HPDE6-E6E7 (cell line): Measurements from ENCODE around the gene FIGNL2.

Experiments used
- DNase-seq: peaks from one replicate; pipeline ENCODE4 v3.0.0; 2011; ENCODE audit warnings: missing footprints; ENCODE audit errors: extremely low spot score

The FIGNL2 gene

GRCh38 chr12:51874000-51874399 is 25.5 kb upstream of the FIGNL2 start:
- no peak for DNase-seq

GRCh38 chr12:51873251-51873994 is 24.9 kb upstream of the FIGNL2 start:
- DNase-seq, result no peak

DNA sequence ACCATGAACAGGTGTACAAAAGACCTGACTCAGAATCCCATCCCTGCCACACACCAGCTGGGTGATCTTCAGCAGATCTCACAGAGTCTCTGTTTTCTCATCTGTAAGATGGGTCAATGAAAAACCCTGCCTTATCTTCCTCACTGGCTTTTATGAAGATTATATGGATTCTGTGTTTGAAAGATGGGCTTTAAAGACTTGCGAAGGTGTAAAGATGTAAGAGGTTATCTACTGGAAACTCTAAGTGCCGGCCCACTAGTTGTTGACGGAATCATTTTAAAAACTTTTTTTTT is 24.1 kb upstream of the FIGNL2 start:
- DNase-seq, result no peak

- no peak for DNase-seq
These were observed 23.6 kb upstream of the FIGNL2 start for GRCh38 chr12:51871918-51872688.

DNA sequence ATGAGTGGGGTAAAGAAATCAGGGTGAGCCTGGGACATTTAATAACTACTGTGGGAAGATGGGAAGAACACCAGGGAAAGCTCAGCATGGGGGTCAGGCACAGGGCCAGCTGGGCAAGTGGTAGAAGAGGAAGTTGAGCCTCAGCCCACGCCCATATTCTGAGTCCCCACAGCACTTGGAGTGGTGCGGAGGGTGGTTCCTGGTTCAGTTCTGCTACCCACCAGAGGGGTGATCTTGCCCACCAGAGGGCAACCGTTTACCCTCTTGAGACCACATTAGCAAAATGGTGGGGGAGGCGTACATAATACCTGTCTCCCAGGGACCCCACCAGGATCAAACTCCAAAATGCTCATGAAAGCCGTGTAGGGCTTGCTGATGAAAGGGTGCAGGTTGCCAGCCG is 22.6 kb upstream of the FIGNL2 start:
- DNase-seq, result no peak

GRCh38 chr12:51870504-51870903 is 22.0 kb upstream of the FIGNL2 start:
- no peak for DNase-seq

- no peak for DNase-seq
These were observed 21.4 kb upstream of the FIGNL2 start for GRCh38 chr12:51869931-51870330.

- no peak for DNase-seq
These were observed 21.0 kb upstream of the FIGNL2 start for GRCh38 chr12:51869496-51869865.

DNA sequence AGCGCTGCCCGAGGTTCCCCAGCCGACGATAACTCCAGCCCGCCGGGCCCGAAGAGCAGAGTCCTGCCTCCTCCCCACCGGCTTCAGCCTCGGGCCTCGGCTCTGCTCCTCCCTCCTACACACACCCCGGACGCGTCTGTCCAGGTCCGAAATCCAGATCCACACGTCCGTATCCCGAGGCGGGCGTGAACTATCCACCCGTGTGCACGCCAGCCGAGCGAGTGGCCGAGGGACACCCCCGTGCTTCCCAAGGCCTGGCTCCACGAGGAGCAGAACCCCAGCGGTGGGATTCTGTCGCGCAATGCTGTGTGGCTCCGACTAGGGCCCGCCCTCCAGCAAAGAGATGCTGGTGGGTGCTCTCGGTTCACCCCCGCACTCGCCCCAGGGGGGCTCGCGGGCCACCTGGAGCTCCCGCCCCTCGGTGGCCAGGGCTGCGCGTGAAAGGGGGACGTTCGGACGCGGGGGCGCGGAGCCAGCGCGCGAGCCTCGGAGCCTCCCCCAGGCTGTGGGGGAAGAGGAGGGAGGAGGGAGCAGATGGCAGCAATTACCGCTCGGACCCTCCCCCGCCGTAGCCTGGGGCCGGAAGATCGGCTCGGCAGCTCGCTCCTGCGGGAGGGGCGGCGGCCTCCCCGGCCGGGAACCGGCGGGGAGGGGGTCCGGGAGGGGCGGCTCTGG is 20.4 kb upstream of the FIGNL2 start:
- DNase-seq, result no peak

DNA sequence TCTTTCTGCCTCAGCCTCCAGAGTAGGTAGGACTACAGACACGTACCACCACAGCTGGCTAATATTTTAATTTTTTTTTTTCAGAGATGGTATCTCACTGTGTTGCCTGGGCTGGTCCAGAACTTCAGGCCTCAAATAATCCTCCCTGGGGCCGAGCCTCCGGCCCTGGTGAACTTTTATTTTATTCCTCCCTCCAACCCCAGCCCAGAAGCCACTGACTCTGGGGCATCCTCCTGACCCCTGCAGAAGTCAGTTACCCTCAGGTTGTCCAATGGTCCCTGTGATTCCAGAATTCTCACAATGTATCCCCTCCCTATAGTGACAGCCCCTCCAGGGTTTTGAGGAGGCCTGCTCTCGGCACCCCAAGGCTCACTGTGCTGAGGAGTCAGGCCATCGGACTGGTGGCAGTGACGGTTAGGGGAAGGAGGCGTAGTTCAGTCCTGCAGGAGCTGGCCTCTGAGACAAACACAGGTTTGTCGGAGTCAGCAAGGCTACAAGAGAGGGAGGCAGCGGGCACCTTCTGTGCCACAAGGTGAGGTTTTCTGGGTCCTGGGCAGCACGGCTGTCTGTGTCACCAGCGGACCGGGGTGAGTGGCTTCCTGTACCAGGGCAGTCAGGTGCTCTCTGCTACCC is 19.4 kb upstream of the FIGNL2 start:
- DNase-seq, result no peak

DNA sequence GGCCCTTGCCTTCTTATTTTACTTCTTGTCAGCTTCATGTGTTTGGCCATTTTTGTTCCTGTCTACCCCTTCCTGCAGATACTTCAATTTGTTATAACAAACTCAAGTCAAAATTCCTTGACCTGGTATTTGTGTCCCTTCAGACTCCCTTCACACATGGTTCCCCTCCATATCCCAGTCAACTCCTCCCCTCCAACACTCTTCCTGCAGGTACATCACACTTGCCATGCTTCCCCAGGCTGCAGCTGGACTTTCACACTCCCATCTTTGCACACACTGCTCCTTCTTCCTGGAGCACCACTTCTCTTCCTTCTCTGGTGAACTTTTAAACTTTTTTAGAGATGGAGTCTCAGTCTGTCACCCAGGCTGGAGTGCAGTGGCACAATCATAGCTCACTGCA is 18.9 kb upstream of the FIGNL2 start:
- no peak for DNase-seq

GRCh38 chr12:51866762-51867161 is 18.2 kb upstream of the FIGNL2 start:
- DNase-seq, result no peak

DNA sequence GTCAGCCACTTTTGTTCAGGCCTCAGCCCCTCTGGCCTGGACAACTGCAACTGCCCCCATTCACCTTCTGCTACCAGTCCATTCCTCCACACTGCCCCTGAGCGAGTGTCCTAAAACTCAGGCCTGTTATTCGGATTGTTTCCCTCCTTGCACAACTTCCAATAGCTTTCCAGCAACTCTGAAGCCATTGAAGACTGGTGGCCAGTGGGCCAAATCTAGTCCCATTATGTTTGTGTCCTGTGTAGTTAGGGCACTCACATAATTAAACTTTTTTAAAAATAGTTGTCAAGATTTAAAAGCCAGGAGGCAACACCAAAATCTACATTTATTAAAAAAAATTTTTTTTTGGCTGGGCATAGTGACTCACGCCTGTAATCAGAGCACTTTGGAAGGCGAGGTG is 17.8 kb upstream of the FIGNL2 start:
- DNase-seq, result no peak

DNA sequence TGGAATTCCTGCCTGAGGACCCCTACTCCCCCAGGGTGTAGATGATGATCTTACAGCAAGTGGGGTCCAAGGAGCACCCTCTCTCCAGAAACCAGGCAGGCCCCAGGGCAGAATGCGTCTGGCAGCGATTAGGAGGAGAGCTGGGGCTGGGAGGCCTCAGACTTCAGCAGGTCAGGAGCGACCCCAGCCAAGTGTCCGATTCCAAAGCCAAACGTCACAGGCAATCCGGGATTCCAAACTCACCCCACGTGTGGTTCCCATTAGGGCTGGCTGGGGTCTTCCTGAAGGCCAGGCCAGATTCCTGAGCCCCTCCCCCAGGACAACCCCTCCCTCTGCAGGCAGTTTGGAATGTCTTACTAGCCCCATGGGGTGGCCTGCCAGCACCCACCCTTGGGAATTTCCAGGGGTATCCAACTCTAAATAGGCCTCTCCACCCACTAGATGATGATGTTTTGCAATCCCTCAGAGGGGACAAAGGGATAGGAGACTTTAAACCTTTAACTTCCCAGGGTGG is 17.3 kb upstream of the FIGNL2 start:
- no peak for DNase-seq

DNA sequence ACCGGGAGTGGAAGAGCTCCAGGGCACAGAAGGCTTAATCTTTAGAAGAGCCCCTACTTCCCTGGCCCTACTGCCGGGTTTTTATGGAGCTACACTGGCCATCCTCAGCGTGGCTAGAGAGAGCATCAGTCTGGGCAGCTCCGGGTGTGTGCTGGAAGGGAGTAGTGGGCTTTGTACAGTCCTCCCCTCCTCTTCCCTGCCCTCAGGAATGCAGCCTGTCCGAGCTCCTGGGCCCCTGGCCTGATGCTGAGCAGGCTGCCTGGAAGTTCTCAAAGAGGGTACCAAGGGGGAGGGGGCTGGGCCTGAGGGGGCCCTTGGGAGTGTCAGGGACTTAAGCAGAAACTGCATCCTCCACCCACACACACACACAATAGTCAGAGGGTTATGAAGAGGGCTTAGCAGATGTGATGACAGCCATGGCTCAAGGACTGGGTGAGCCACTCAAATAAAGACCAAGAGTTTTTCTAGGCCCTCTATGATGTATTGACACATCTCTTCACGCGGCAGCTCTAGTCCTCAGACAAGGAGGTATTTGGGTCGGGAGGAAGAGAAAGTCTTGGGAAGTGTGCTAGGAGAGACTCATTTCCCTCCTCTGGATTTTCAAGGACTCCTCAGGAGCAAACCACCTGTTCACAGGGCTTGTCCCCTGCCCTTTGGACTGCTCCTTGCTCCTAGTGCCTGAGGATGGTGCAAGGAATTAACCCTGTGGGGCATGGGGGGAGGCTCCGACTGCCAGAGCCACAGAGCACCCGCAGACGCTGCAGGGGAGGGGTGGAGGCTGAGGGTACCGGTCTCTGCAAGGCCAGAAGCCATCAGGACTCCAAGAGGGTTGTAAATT is 16.5 kb upstream of the FIGNL2 start:
- DNase-seq, result no peak

GRCh38 chr12:51863933-51864832 is 15.7 kb upstream of the FIGNL2 start:
- DNase-seq, result no peak

DNA sequence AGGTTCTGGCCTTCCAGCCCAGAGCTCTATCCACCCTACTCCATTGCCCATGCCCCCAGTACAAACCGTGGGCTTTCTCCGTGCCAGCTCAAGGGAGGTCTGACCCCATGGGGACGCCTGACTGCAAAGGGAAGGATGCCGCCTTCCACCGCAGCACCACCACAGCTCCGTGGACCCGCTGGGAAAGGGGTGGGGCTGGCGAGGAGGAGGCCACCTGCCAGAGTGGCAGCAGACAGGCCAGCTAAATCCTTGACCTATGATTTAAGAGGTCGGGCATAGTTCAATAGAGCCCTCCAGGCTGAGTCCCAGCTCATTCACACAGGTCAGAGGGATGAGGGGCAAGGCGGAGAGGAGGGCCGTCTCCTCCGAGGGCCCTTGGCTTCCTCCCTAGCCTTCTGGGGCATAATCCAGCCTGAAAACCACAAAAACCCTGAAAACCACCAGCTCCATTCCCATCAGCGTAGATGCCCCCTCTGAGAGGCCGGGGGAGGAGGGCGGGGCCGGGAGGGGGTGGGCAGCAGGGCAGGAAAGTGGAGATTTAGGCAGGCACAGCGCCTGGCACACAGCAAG is 14.9 kb upstream of the FIGNL2 start:
- no peak for DNase-seq

GRCh38 chr12:51862947-51863346 is 14.4 kb upstream of the FIGNL2 start:
- no peak for DNase-seq

DNA sequence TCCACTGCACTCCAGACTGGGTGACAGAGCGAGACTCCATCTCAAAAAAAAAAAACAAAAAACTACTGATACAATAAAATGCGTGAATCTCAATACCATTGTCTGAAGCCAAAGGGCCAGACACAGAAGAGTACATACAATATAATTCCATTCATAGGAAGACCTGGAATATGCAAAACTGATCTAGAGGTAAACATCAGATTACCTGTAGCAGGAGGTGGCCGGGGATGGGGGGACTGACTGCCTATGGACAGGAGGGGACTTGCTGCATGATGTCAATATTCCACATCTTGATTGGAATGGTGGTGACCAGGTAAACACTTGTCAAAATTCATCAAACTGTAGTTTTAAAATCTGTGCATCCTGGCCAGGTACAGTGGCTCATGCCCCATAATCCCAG is 12.5 kb upstream of the FIGNL2 start:
- DNase-seq, result no peak
